ENCODE data around the gene CD226. TPM values are rescaled to one million over a fixed set of nuclear protein-coding genes. Genes with fewer than 3 reads are reported as not detected.

CD226 gene
- total and polyA plus RNA-seq, 2 of the 4 experiments (the other 2 are of a cell fraction) = 0.29 to 1.1 TPM

GRCh38 chr18:69840001-69840400 is 107.7 kb downstream of the CD226 start:
- no peak overlapping the region for H2AFZ ChIP-seq (replicated peaks; ENCODE audit: low read length, poor library complexity)
- H2BK120ac ChIP-seq (ENCODE audit: low read depth, low read length) = peak overlapping the region; percentile 69
- peak overlapping the region; percentile 12; the same call in 1 of the 2 replicates for H3K56ac ChIP-seq (ENCODE audit: extremely low read depth, insufficient read depth, low read length)
- H4K20me1 ChIP-seq (ENCODE audit: insufficient read depth, low read length) = no peaks in the 10 kb centered on the region
- H3K4me1 ChIP-seq (ENCODE audit: control insufficient read depth, insufficient read depth, low read length) = peaks cover 9% of the 10 kb centered on the region
- H2BK15ac ChIP-seq (ENCODE audit: low read depth, low read length) = peak overlapping the region; percentile 72; the same call in 2 of the 3 replicates
- whole genome bisulfite sequencing, 2 experiments (ENCODE audit: extremely low coverage in 2 of 2, insufficient read length in 1 of 2) = no CpG with 5 or more reads among the region's 11 CpGs
- peak overlapping the region; percentile 82 for H2AK5ac ChIP-seq (ENCODE audit: low read depth, low read length)
- H3K79me1 ChIP-seq (ENCODE audit: low read depth in 1 of 2, low read length in 2 of 2) = no peaks in the 10 kb centered on the region
- peak overlapping the region; percentile 74 for H3K18ac ChIP-seq (ENCODE audit: low read depth, low read length)
- in situ Hi-C loops (cut with MboI; ENCODE audit: low sequenced_read_pairs) = no loop called here
- no TSS peak for BruUV-seq (replicated peaks)
- H4K5ac ChIP-seq (ENCODE audit: low read depth, low read length) = peak overlapping the region; percentile 19
- no peaks in the 10 kb centered on the region for H3K9me3 ChIP-seq (ENCODE audit: control insufficient read depth, insufficient read depth, low read length)
- no peaks in the 10 kb centered on the region for H3K36me3 ChIP-seq (ENCODE audit: control insufficient read depth, insufficient read depth, low read length)
- H3K4me3 ChIP-seq (ENCODE audit: insufficient read depth, low read depth, low read length) = no peak overlapping the region
- no peak overlapping the region for H3K23ac ChIP-seq (ENCODE audit: low read depth, low read length)
- H3K14ac ChIP-seq (replicated peaks; ENCODE audit: low read depth, low read length) = peak overlapping the region; percentile 33; the same call in 1 of the 2 replicates
- peak overlapping the region; percentile 69 for H3K4ac ChIP-seq (ENCODE audit: low read depth, low read length)
- TF ChIP-seq FOS (IDR thresholded peaks at IDR 0.05; ENCODE audit: low read depth, low read length) = no peak
- no peak for TF ChIP-seq RCOR1 (IDR thresholded peaks at IDR 0.05; ENCODE audit: insufficient replicate concordance, low read length)
- no peak for TF ChIP-seq BHLHE40 (IDR thresholded peaks at IDR 0.05; ENCODE audit: low read depth, low read length)
- TF ChIP-seq CHD1 (IDR thresholded peaks at IDR 0.05; ENCODE audit: low read depth, low read length) = no peak
- no peak for TF ChIP-seq CEBPB (IDR thresholded peaks at IDR 0.05; ENCODE audit: low read depth, low read length)
- no peak for TF ChIP-seq NFE2L2 (IDR thresholded peaks at IDR 0.05; ENCODE audit: low read depth, low read length)
- no peak for TF ChIP-seq RAD21 (IDR thresholded peaks at IDR 0.05; ENCODE audit: low read length)
- TF ChIP-seq RFX5 (IDR thresholded peaks at IDR 0.05; ENCODE audit: low read depth, low read length) = no peak
- TF ChIP-seq MAFK (IDR thresholded peaks at IDR 0.05; ENCODE audit: low read depth, low read length) = no peak
- no peak for TF ChIP-seq POLR2A (IDR thresholded peaks at IDR 0.05; ENCODE audit: low read depth, low read length)
- no peak for TF ChIP-seq MAZ (IDR thresholded peaks at IDR 0.05; ENCODE audit: borderline replicate concordance, low read depth, low read length)
- no peak for TF ChIP-seq CTCF (conservative IDR thresholded peaks at IDR 0.05; ENCODE audit: low read depth, low read length)
- TF ChIP-seq SMC3 (IDR thresholded peaks at IDR 0.05; ENCODE audit: low read depth, low read length) = no peak
- TF ChIP-seq MXI1 (IDR thresholded peaks at IDR 0.05; ENCODE audit: borderline replicate concordance, low read depth, low read length) = no peak
- no peak for TF ChIP-seq ELK1 (IDR thresholded peaks at IDR 0.05; ENCODE audit: borderline replicate concordance, low read depth, low read length)
- TF ChIP-seq USF2 (IDR thresholded peaks at IDR 0.05; ENCODE audit: low read depth, low read length) = no peak
- POLR2A ChIA-PET (ENCODE audit: unreplicated experiment) = no interaction called here
- peak overlapping the region in 1 of 2 experiments; percentile 31; a peak in 2 of 4 replicates for H4K8ac ChIP-seq (ENCODE audit: low read depth in 2 of 2, low read length in 2 of 2)
- intact Hi-C loops (cut with micrococcal nuclease) = loop anchor here (1.0 to 10.0 kb wide), 4 partner anchors 23 to 235 kb away; no protein-coding TSS in a partner anchor
- H3K27ac ChIP-seq (ENCODE audit: insufficient read depth, low read length) = peak overlapping the region; percentile 31; the same call in 1 of the 2 replicates
- no peak for ATAC-seq (ENCODE audit: low read depth)
- H3K4me2 ChIP-seq (ENCODE audit: low read depth, low read length) = no peak overlapping the region
- peak overlapping the region; percentile 81 for H4K91ac ChIP-seq (ENCODE audit: insufficient read depth, low read depth, low read length)
- dilution Hi-C loops (cut with HindIII; ENCODE audit: low sequenced_read_pairs, unreplicated experiment) = no loop called here
- H3K9me1 ChIP-seq (ENCODE audit: insufficient read depth, low read length) = peaks cover 6% of the 10 kb centered on the region
- H2BK20ac ChIP-seq (ENCODE audit: low read depth, low read length) = peak overlapping the region; percentile 65
- CTCF ChIA-PET = no interaction called here
- H2AK9ac ChIP-seq (replicated peaks; ENCODE audit: low read depth, low read length, poor library complexity) = no peak overlapping the region
- H2BK5ac ChIP-seq (ENCODE audit: low read depth, low read length, poor library complexity, severe bottlenecking) = peak overlapping the region; percentile 48
- no peaks in the 10 kb centered on the region for H3K27me3 ChIP-seq (ENCODE audit: control insufficient read depth, insufficient read depth, low read length)
- H3K9ac ChIP-seq (ENCODE audit: low read depth, low read length) = no peak overlapping the region
- no peak for DNase-seq

All from IMR-90 (cell line).